Panc1 (cell line): ENCODE measurements around the gene LYRM1.

ENCODE experiments used
- CTCF ChIP-seq: fragments of 450-650 bp; IDR thresholded peaks from 2 replicates; pipeline ENCODE4 v1.5.1; 2017; ENCODE audit warnings: mild to moderate bottlenecking
- POLR2AphosphoS5 ChIP-seq: IDR thresholded peaks from 2 replicates; pipeline ENCODE4 v1.6.1; 2012; ENCODE audit warnings: mild to moderate bottlenecking, low read depth, low read length, moderate library complexity
- REST ChIP-seq, 2 experiments: IDR thresholded peaks; 2 replicates each; pipeline ENCODE4 v1.6.1; 2011 to 2012; ENCODE audit warnings: low read depth in 2 of 2, control low read depth in 1 of 2, low read length in 1 of 2, mild to moderate bottlenecking in 1 of 2, moderate library complexity in 1 of 2; ENCODE audit not compliant: insufficient read depth in 1 of 2
- TCF7L2 ChIP-seq: IDR thresholded peaks from 2 replicates; pipeline ENCODE4 v1.6.1; 2011; ENCODE audit warnings: mild to moderate bottlenecking, low read depth, low read length, inconsistent platforms

GRCh38 chr16:20930365-20930690 is 29.8 kb downstream of the LYRM1 start:
- TF ChIP-seq CTCF (no peak), POLR2AphosphoS5 (no peak), REST (IDR thresholded peaks at IDR 0.05; ENCODE audit: insufficient read depth in 1 of 2, low read depth in 2 of 2, low read length in 1 of 2) (no peak), TCF7L2 (no peak)
